ENCODE results near the gene LTBR. TPM values are rescaled to one million over a fixed set of nuclear protein-coding genes. Genes with fewer than 3 reads are reported as not detected.

LTBR gene
- total RNA-seq, 1 donor from 2014 or later = not detected

- Histone ChIP-seq H3K27ac (no peak overlapping the region), H3K4me1 (no peaks in the 10 kb centered on the region), H2AFZ (replicated peaks) (no peak overlapping the region), H3K36me3 (no peaks in the 10 kb centered on the region), H3K4me3 (no peak overlapping the region), H3F3A (ENCODE audit: low read depth) (peaks cover 5% of the 10 kb centered on the region), H3K79me2 (ENCODE audit: low read depth) (no peaks in the 10 kb centered on the region), H3K4me2 (no peak overlapping the region), H3K27me3 (no peaks in the 10 kb centered on the region), H3K9ac (no peak overlapping the region), H4K20me1 (ENCODE audit: low read depth) (no peaks in the 10 kb centered on the region), H3K9me3 (ENCODE audit: low read depth) (no peaks in the 10 kb centered on the region)
- peaks cover 16% of the 10 kb centered on the region for H3K27me3 Mint-ChIP-seq (ENCODE audit: insufficient read depth, low read depth)
- H3K9me3 Mint-ChIP-seq = no peaks in the 10 kb centered on the region
- H3K36me3 Mint-ChIP-seq = no peaks in the 10 kb centered on the region
- no peak for TF ChIP-seq EZH2phosphoT487 (IDR thresholded peaks at IDR 0.05)
- no peak for TF ChIP-seq CTCF (IDR thresholded peaks at IDR 0.05)
- no peak for TF ChIP-seq EZH2 (IDR thresholded peaks at IDR 0.05)
- no peak for DNase-seq (ENCODE audit: low spot score)
- H3K27ac Mint-ChIP-seq = no peak overlapping the region
- H3K4me3 Mint-ChIP-seq = no peak overlapping the region
- H3K4me1 Mint-ChIP-seq = peaks cover 13% of the 10 kb centered on the region
These were observed 25.1 kb upstream of the LTBR start for GRCh38 chr12:6358881-6359280.

- no peak overlapping the region for H2AFZ ChIP-seq (replicated peaks)
- no peak overlapping the region for H3K27ac ChIP-seq
- no peak overlapping the region for H3K4me2 ChIP-seq
- no peaks in the 10 kb centered on the region for H3K4me1 ChIP-seq
- DNase-seq (ENCODE audit: low spot score) = no peak
- Mint-ChIP-seq H3K27ac (no peak overlapping the region), H3K4me1 (peaks cover 13% of the 10 kb centered on the region), H3K36me3 (no peaks in the 10 kb centered on the region), H3K9me3 (no peaks in the 10 kb centered on the region), H3K27me3 (ENCODE audit: insufficient read depth, low read depth) (peaks cover 21% of the 10 kb centered on the region), H3K4me3 (no peak overlapping the region)
- H3K9ac ChIP-seq = no peak overlapping the region
- TF ChIP-seq EZH2phosphoT487 (IDR thresholded peaks at IDR 0.05) (no peak), EZH2 (IDR thresholded peaks at IDR 0.05) (no peak), CTCF (IDR thresholded peaks at IDR 0.05) (no peak)
- no peaks in the 10 kb centered on the region for H4K20me1 ChIP-seq (ENCODE audit: low read depth)
- H3K27me3 ChIP-seq = no peaks in the 10 kb centered on the region
- no peak overlapping the region for H3K4me3 ChIP-seq
- H3K9me3 ChIP-seq (ENCODE audit: low read depth) = no peaks in the 10 kb centered on the region
- no peaks in the 10 kb centered on the region for H3K36me3 ChIP-seq
- peaks cover 10% of the 10 kb centered on the region for H3F3A ChIP-seq (ENCODE audit: low read depth)
- H3K79me2 ChIP-seq (ENCODE audit: low read depth) = no peaks in the 10 kb centered on the region
These were observed 23.8 kb upstream of the LTBR start for GRCh38 chr12:6360080-6360571.

- H3K79me2 ChIP-seq (ENCODE audit: low read depth) = no peaks in the 10 kb centered on the region
- peaks cover 13% of the 10 kb centered on the region for H3K4me1 Mint-ChIP-seq
- no peaks in the 10 kb centered on the region for H3K4me1 ChIP-seq
- H3F3A ChIP-seq (ENCODE audit: low read depth) = peaks cover 10% of the 10 kb centered on the region
- H3K9ac ChIP-seq = no peak overlapping the region
- DNase-seq (ENCODE audit: low spot score) = no peak
- no peak for TF ChIP-seq EZH2 (IDR thresholded peaks at IDR 0.05)
- no peak for TF ChIP-seq EZH2phosphoT487 (IDR thresholded peaks at IDR 0.05)
- no peak for TF ChIP-seq CTCF (IDR thresholded peaks at IDR 0.05)
- H3K4me3 Mint-ChIP-seq = no peak overlapping the region
- no peak overlapping the region for H3K4me3 ChIP-seq
- no peaks in the 10 kb centered on the region for H3K36me3 ChIP-seq
- no peaks in the 10 kb centered on the region for H3K36me3 Mint-ChIP-seq
- H3K27ac ChIP-seq = no peak overlapping the region
- H2AFZ ChIP-seq (replicated peaks) = no peak overlapping the region
- H3K9me3 Mint-ChIP-seq = no peaks in the 10 kb centered on the region
- peaks cover 18% of the 10 kb centered on the region for H3K27me3 Mint-ChIP-seq (ENCODE audit: insufficient read depth, low read depth)
- no peaks in the 10 kb centered on the region for H4K20me1 ChIP-seq (ENCODE audit: low read depth)
- H3K4me2 ChIP-seq = no peak overlapping the region
- no peaks in the 10 kb centered on the region for H3K27me3 ChIP-seq
- H3K27ac Mint-ChIP-seq = no peak overlapping the region
- no peaks in the 10 kb centered on the region for H3K9me3 ChIP-seq (ENCODE audit: low read depth)
These were observed 23.1 kb upstream of the LTBR start for GRCh38 chr12:6360578-6361490.

Measured in neural progenitor cell (in vitro differentiated cells).